Mesenchymal stem cell (in vitro differentiated cells and primary cell): Measurements from ENCODE around the gene SLC8A1.

ENCODE experiments used
- DNase-seq: peaks from one replicate; pipeline ENCODE4 v3.0.0-alpha.2; 2013
- H2AFZ ChIP-seq: one replicate; pipeline ENCODE4 v1.6.1; 2013; ENCODE audit warnings: low read depth, mild to moderate bottlenecking, control low read depth, inconsistent platforms, low read length, moderate library complexity
- H2AK5ac ChIP-seq: 2 replicates; pipeline ENCODE4 v1.6.1; 2013; ENCODE audit warnings: low read length, moderate library complexity, mild to moderate bottlenecking, inconsistent platforms; ENCODE audit not compliant: severe bottlenecking
- H2BK120ac ChIP-seq: one replicate; pipeline ENCODE4 v1.6.1; 2013; ENCODE audit warnings: low read depth, mild to moderate bottlenecking, inconsistent platforms, low read length, moderate library complexity
- H2BK12ac ChIP-seq, 2 experiments: one replicate each; pipeline ENCODE4 v1.6.1; 2013; ENCODE audit warnings: inconsistent platforms in 2 of 2, low read length in 2 of 2, mild to moderate bottlenecking in 2 of 2, moderate library complexity in 2 of 2, control low read depth in 1 of 2
- H2BK15ac ChIP-seq: one replicate; pipeline ENCODE4 v1.6.1; 2013; ENCODE audit warnings: mild to moderate bottlenecking, low read depth, inconsistent platforms; ENCODE audit not compliant: poor library complexity, severe bottlenecking
- H2BK5ac ChIP-seq: 2 replicates; pipeline ENCODE4 v1.6.1; 2013; ENCODE audit warnings: low read depth, mild to moderate bottlenecking, low read length, control low read depth, inconsistent platforms; ENCODE audit not compliant: poor library complexity, severe bottlenecking
- H3K14ac ChIP-seq, 2 experiments: one replicate each; pipeline ENCODE4 v1.6.1; 2013; ENCODE audit warnings: inconsistent platforms in 2 of 2, low read length in 2 of 2, control low read depth in 1 of 2, mild to moderate bottlenecking in 1 of 2, moderate library complexity in 1 of 2
- H3K18ac ChIP-seq, 2 experiments: one replicate each; pipeline ENCODE4 v1.6.1; 2013; ENCODE audit warnings: inconsistent platforms in 2 of 2, low read length in 2 of 2, control low read depth in 1 of 2, low read depth in 1 of 2, mild to moderate bottlenecking in 1 of 2
- H3K23ac ChIP-seq, 2 experiments: one replicate each; pipeline ENCODE4 v1.6.1; 2013; ENCODE audit warnings: inconsistent platforms in 2 of 2, low read length in 2 of 2, mild to moderate bottlenecking in 2 of 2, moderate library complexity in 2 of 2, control low read depth in 1 of 2
- H3K27ac ChIP-seq: 2 replicates; pipeline ENCODE4 v1.5.1; 2013; ENCODE audit warnings: mild to moderate bottlenecking, moderate library complexity, low read length, control low read depth, inconsistent platforms; ENCODE audit not compliant: poor library complexity, severe bottlenecking
- H3K27me3 ChIP-seq, 2 experiments: 2 replicates each; pipeline versions ENCODE4 v1.6.1 to v1.7.0; 2013; ENCODE audit warnings: low read length in 2 of 2, mild to moderate bottlenecking in 2 of 2, moderate library complexity in 2 of 2, control low read depth in 1 of 2, inconsistent platforms in 1 of 2; ENCODE audit not compliant: control insufficient read depth in 1 of 2, insufficient read depth in 1 of 2
- H3K36me3 ChIP-seq, 2 experiments: 2 replicates each; pipeline versions ENCODE4 v1.6.1 to v1.7.0; 2013; ENCODE audit warnings: low read length in 2 of 2, control low read depth in 1 of 2, inconsistent platforms in 1 of 2, low read depth in 1 of 2, mild to moderate bottlenecking in 1 of 2; ENCODE audit not compliant: insufficient read depth in 2 of 2, control insufficient read depth in 1 of 2
- H3K4ac ChIP-seq, 2 experiments: one replicate each; pipeline ENCODE4 v1.6.1; 2013; ENCODE audit warnings: inconsistent platforms in 2 of 2, low read length in 2 of 2, mild to moderate bottlenecking in 2 of 2, moderate library complexity in 2 of 2, control low read depth in 1 of 2, low read depth in 1 of 2
- H3K4me1 ChIP-seq: 2 replicates; pipeline ENCODE4 v1.6.1; 2013; ENCODE audit warnings: low read depth, low read length, control low read depth; ENCODE audit not compliant: control insufficient read depth, insufficient read depth
- H3K4me2 ChIP-seq: 2 replicates; pipeline ENCODE4 v1.6.1; 2013; ENCODE audit warnings: low read length, mild to moderate bottlenecking, inconsistent platforms; ENCODE audit not compliant: poor library complexity, severe bottlenecking
- H3K4me3 ChIP-seq, 2 experiments: 2 replicates each; pipeline versions ENCODE4 v1.5.1 to v1.7.0; 2013; ENCODE audit warnings: low read length in 2 of 2, mild to moderate bottlenecking in 2 of 2, control low read depth in 1 of 2, low read depth in 1 of 2; ENCODE audit not compliant: insufficient read depth in 1 of 2
- H3K79me1 ChIP-seq: replicated peaks from 2 replicates; pipeline ENCODE4 v1.6.1; 2013; ENCODE audit warnings: mild to moderate bottlenecking, control low read depth, low read length, inconsistent platforms; ENCODE audit not compliant: poor library complexity, severe bottlenecking
- H3K9ac ChIP-seq: 2 replicates; pipeline ENCODE4 v1.7.0; 2013; ENCODE audit warnings: mild to moderate bottlenecking, low read length, moderate library complexity
- H3K9me3 ChIP-seq: 2 replicates; pipeline ENCODE4 v1.7.0; 2013; ENCODE audit warnings: mild to moderate bottlenecking, low read length; ENCODE audit not compliant: control insufficient read depth
- H4K8ac ChIP-seq: one replicate; pipeline ENCODE4 v1.6.1; 2013; ENCODE audit warnings: inconsistent platforms, mild to moderate bottlenecking, low read length, moderate library complexity
- H4K91ac ChIP-seq: one replicate; pipeline ENCODE4 v1.6.1; 2013; ENCODE audit warnings: mild to moderate bottlenecking, low read length, inconsistent platforms
- WGBS: methylation state at CpG from one replicate; pipeline ENCODE4 v1.1.7; 2013; ENCODE audit warnings: mixed read lengths; 5-methylcytosine and 5-hydroxymethylcytosine counted together

Gene SLC8A1

DNA sequence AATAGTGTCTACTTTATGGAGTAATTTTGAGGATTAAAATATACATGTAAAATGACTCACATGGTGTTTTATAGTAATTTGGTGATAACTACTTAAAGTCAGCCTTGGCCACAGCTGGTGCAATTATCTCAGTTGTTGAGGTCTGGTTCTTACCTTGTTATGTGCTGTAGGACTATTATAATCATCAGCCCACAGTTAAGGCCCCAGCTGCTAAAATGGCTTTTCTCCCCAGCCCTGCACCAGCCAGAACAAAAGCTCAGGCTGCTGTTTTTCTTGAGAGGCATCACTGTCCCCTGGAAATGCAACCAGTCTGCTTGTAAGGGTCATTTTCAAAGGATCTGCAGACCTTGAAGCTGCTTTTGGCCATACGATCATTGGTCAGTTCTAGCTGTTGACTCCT, 389.5 kb downstream of the SLC8A1 start:
- H3K4me2 ChIP-seq: no peak overlapping the region
- H3K23ac ChIP-seq: no peak overlapping the region
- H2BK15ac ChIP-seq: no peak overlapping the region
- no peak overlapping the region for H2AFZ ChIP-seq
- H4K8ac ChIP-seq: no peak overlapping the region
- H3K4ac ChIP-seq: no peak overlapping the region
- DNase-seq: no peak
- H2BK12ac ChIP-seq: no peak overlapping the region
- H3K27ac ChIP-seq: no peak overlapping the region
- H3K9me3 ChIP-seq: peaks cover 8% of the 10 kb centered on the region
- H3K36me3 ChIP-seq: no peaks in the 10 kb centered on the region
- no peak overlapping the region for H2BK5ac ChIP-seq
- no peak overlapping the region for H4K91ac ChIP-seq
- 97% methylated on average over 1 of the region's 1 CpG for WGBS
- H3K14ac ChIP-seq: no peak overlapping the region
- H3K18ac ChIP-seq: no peak overlapping the region
- H3K4me1 ChIP-seq: no peaks in the 10 kb centered on the region
- H2BK120ac ChIP-seq: no peak overlapping the region
- no peak overlapping the region for H2AK5ac ChIP-seq
- H3K79me1 ChIP-seq: no peaks in the 10 kb centered on the region
- H3K9ac ChIP-seq: no peak overlapping the region
- H3K27me3 ChIP-seq: no peaks in the 10 kb centered on the region
- H3K4me3 ChIP-seq: no peak overlapping the region

DNA sequence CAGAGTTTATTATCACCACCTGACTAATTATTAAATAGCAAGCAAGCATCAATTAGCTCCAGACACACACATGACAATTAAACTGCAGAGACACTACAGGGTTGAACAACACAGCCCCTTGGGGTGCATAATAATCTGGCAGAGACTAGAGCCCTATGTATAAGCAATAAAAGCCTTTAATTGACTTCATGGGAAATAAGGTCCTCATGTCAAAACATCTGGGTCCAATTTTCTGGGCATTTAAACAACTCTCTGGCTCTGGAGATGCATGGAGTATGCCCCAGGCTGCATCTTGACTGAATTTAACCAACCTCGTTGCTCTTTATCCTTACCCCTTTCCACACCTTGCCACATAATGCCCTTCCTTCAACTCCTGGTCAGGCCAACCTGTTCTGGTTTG, 402.1 kb downstream of the SLC8A1 start:
- Histone ChIP-seq H3K14ac (no peak overlapping the region), H2BK15ac (no peak overlapping the region), H3K4me2 (no peak overlapping the region), H3K4me3 (no peak overlapping the region), H3K27me3 (no peaks in the 10 kb centered on the region), H3K18ac (no peak overlapping the region), H3K9me3 (no peaks in the 10 kb centered on the region), H3K4me1 (no peaks in the 10 kb centered on the region), H2AK5ac (no peak overlapping the region), H3K36me3 (no peaks in the 10 kb centered on the region), H2BK12ac (no peak overlapping the region), H3K4ac (no peak overlapping the region), H2AFZ (no peak overlapping the region), H2BK5ac (no peak overlapping the region), H2BK120ac (no peak overlapping the region), H4K8ac (no peak overlapping the region), H3K9ac (no peak overlapping the region), H3K23ac (no peak overlapping the region), H3K79me1 (no peaks in the 10 kb centered on the region), H4K91ac (no peak overlapping the region), H3K27ac (no peak overlapping the region)
- no peak for DNase-seq
- no CpG with 5 or more reads among the region's 1 CpG for WGBS

DNA sequence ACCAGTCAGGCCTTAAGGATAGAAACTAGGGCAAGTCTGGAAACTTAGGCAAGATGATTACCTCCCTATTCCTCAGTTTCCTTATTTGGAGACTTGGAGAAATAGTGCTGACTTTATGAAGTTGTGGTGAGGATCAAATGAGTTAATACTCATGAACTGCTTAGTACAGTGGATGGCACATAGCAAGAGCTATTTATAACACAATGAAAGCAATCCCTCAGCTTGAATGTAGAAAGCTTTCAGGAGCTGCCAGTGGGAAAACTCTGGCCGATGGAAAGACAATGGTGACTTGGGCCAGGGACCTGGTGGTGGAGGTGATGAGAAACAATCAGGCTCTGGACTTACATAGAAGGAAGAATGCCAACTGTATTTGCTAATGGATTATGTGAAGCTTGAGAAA, 403.4 kb downstream of the SLC8A1 start:
- Histone ChIP-seq H3K4me3 (no peak overlapping the region), H3K14ac (no peak overlapping the region)

DNA sequence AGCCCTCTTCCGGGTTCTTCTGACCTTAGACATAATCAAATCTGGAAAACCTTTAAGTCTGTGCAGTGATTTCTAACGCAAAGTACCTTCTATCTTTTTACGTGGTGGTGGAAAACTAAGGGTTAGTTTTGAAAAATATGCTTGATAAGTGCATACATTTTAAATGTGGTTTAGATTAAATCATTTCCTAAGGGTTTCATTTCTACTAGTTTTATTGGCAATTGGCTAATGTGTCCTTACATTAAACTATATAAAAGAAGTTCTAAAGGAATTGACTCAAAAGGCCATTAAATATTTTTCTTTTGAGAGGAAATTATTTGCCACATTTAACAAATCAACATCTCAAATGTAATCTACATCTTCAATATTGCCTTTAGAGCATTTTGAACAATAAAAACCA, 404.5 kb downstream of the SLC8A1 start:
- H2BK5ac ChIP-seq: no peak overlapping the region
- 97% methylated on average over 3 of the region's 3 CpGs for WGBS

More for the DNA sequence above, 403.4 kb downstream of the SLC8A1 start:
- Histone ChIP-seq H3K18ac (no peak overlapping the region), H3K4me2 (no peak overlapping the region), H3K36me3 (no peaks in the 10 kb centered on the region), H3K79me1 (no peaks in the 10 kb centered on the region), H3K27me3 (no peaks in the 10 kb centered on the region), H3K9ac (no peak overlapping the region), H3K4ac (no peak overlapping the region), H3K9me3 (peaks cover under 1% of the 10 kb centered on the region), H2BK5ac (no peak overlapping the region), H3K4me1 (no peaks in the 10 kb centered on the region), H2BK120ac (no peak overlapping the region), H2AFZ (no peak overlapping the region), H4K91ac (no peak overlapping the region), H3K27ac (no peak overlapping the region), H4K8ac (no peak overlapping the region), H2BK15ac (no peak overlapping the region), H2AK5ac (no peak overlapping the region), H2BK12ac (no peak overlapping the region), H3K23ac (no peak overlapping the region)
- DNase-seq: no peak
- 83% methylated on average over 1 of the region's 1 CpG for WGBS

More for the DNA sequence above, 404.5 kb downstream of the SLC8A1 start:
- Histone ChIP-seq H3K79me1 (no peaks in the 10 kb centered on the region), H3K27ac (no peak overlapping the region), H3K18ac (no peak overlapping the region), H3K4me2 (no peak overlapping the region), H3K9ac (no peak overlapping the region), H4K91ac (no peak overlapping the region), H2BK120ac (no peak overlapping the region), H3K9me3 (peaks cover 3% of the 10 kb centered on the region), H2AFZ (no peak overlapping the region), H3K23ac (no peak overlapping the region), H2BK12ac (no peak overlapping the region), H3K27me3 (no peaks in the 10 kb centered on the region), H3K4me3 (no peak overlapping the region), H3K4ac (no peak overlapping the region), H3K4me1 (no peaks in the 10 kb centered on the region), H3K14ac (no peak overlapping the region), H2BK15ac (no peak overlapping the region), H2AK5ac (no peak overlapping the region), H4K8ac (no peak overlapping the region), H3K36me3 (no peaks in the 10 kb centered on the region)
- DNase-seq: no peak
